GM19395 (cell line): Measurements from ENCODE around the gene PLSCR4.
"Not testable (repeated sequence)": the region's sequence is repeated elsewhere in the genome, so short reads cannot be mapped to it uniquely, and the experiment has no call there.

Experiments used
- ATAC-seq: cut with Tn5 transposase; IDR thresholded peaks from one replicate; pipeline ENCODE4 v1.9.1; 2021; ENCODE audit warnings: mild to moderate bottlenecking, moderate library complexity; ENCODE audit not compliant: unreplicated experiment

PLSCR4 gene

GRCh38 chr3:146249921-146250320 lies 984 bp downstream of the PLSCR4 start:
- no peak for ATAC-seq

- ATAC-seq = no peak
Measured at GRCh38 chr3:146247911-146248310, 3.0 kb downstream of the PLSCR4 start.

GRCh38 chr3:146246526-146246925 lies 4.4 kb downstream of the PLSCR4 start:
- no peak for ATAC-seq

- no peak for ATAC-seq
Measured at GRCh38 chr3:146243559-146243958, 7.3 kb downstream of the PLSCR4 start.

GRCh38 chr3:146241523-146242240 lies 9.2 kb downstream of the PLSCR4 start:
- no peak for ATAC-seq

- ATAC-seq = no peak
Measured at GRCh38 chr3:146233487-146233886, 17.4 kb downstream of the PLSCR4 start.

- ATAC-seq = no peak
Measured at GRCh38 chr3:146227486-146227885, 23.4 kb downstream of the PLSCR4 start.

GRCh38 chr3:146226881-146227280 lies 24.0 kb downstream of the PLSCR4 start:
- no peak for ATAC-seq

- ATAC-seq = not testable (repeated sequence)
Measured at GRCh38 chr3:146225458-146225857, 25.4 kb downstream of the PLSCR4 start.

- no peak for ATAC-seq
Measured at GRCh38 chr3:146223401-146224373, 27.2 kb downstream of the PLSCR4 start.

- ATAC-seq = no peak
Measured at GRCh38 chr3:146222204-146223046, 28.5 kb downstream of the PLSCR4 start.

GRCh38 chr3:146221276-146221675 lies 29.6 kb downstream of the PLSCR4 start:
- no peak for ATAC-seq

GRCh38 chr3:146218880-146219866 lies 31.7 kb downstream of the PLSCR4 start:
- ATAC-seq = no peak

GRCh38 chr3:146217324-146217723 lies 33.6 kb downstream of the PLSCR4 start:
- ATAC-seq = no peak

- no peak for ATAC-seq
Measured at GRCh38 chr3:146214493-146214892, 36.4 kb downstream of the PLSCR4 start.

GRCh38 chr3:146209371-146209770 lies 41.5 kb downstream of the PLSCR4 start:
- no peak for ATAC-seq

GRCh38 chr3:146203776-146204175 lies 47.1 kb downstream of the PLSCR4 start:
- ATAC-seq = no peak

GRCh38 chr3:146200461-146201220 lies 50.3 kb downstream of the PLSCR4 start:
- ATAC-seq = no peak

- no peak for ATAC-seq
Measured at GRCh38 chr3:146199762-146200161, 51.1 kb downstream of the PLSCR4 start.
